H1 (cell line): ENCODE data around the gene MAP3K13. TPM values are rescaled to one million over a fixed set of nuclear protein-coding genes. Genes with fewer than 3 reads are reported as not detected.
"Not testable (repeated sequence)": the region's sequence is repeated elsewhere in the genome, so short reads cannot be mapped to it uniquely, and the experiment has no call there.

ENCODE experiments used
- CTCF ChIA-PET: fragments of 300-600 bp; sonication (Branson Sonifier 250); formaldehyde crosslinking; loops from one replicate; lab custom pipeline; 2021; ENCODE audit not compliant: partially characterized antibody; lab: Charles Lee
- POLR2A ChIA-PET: fragments of 300-600 bp; sonication (Branson Sonifier 250); formaldehyde crosslinking; loops from one replicate; lab custom pipeline; 2021; ENCODE audit warnings: inconsistent platforms; ENCODE audit not compliant: partially characterized antibody; lab: Charles Lee
- DNase-seq, 2 experiments: peaks; one replicate each; pipeline versions ENCODE4 v3.0.0 to v3.0.0-alpha.2; 2010 to 2022; ENCODE audit warnings: low spot score in 2 of 2, low read depth in 1 of 2, mixed read lengths in 1 of 2
- FAIRE-seq: peaks from 2 replicates; lab custom pipeline; 2011; peaks lifted over from hg19 to GRCh38; lab: Jason Lieb, UNC
- H2AFZ ChIP-seq: 2 replicates; pipeline ENCODE4 v1.8.1; 2012; ENCODE audit warnings: low read length, inconsistent platforms
- H2AK5ac ChIP-seq: 2 replicates; pipeline ENCODE4 v1.6.1; 2013; ENCODE audit warnings: low read depth, low read length
- H2BK120ac ChIP-seq: replicated peaks from 2 replicates; pipeline ENCODE3; 2013; ENCODE audit warnings: low read depth, low read length, inconsistent platforms
- H2BK12ac ChIP-seq: 2 replicates; pipeline ENCODE4 v1.6.1; 2013; ENCODE audit warnings: low read depth, low read length
- H2BK15ac ChIP-seq: 2 replicates; pipeline ENCODE4 v1.6.1; 2013; ENCODE audit warnings: low read length
- H2BK20ac ChIP-seq: 2 replicates; pipeline ENCODE4 v1.6.1; 2013; ENCODE audit warnings: low read length
- H2BK5ac ChIP-seq: 2 replicates; pipeline ENCODE4 v1.6.1; 2013; ENCODE audit warnings: low read depth, low read length
- H3K14ac ChIP-seq: 2 replicates; pipeline ENCODE4 v1.6.1; 2013; ENCODE audit warnings: inconsistent platforms; ENCODE audit not compliant: insufficient read length
- H3K18ac ChIP-seq: 2 replicates; pipeline ENCODE4 v1.6.1; 2013; ENCODE audit warnings: low read length; ENCODE audit errors: extremely low read depth
- H3K23ac ChIP-seq: 2 replicates; pipeline ENCODE4 v1.6.1; 2013; ENCODE audit warnings: inconsistent platforms; ENCODE audit not compliant: insufficient read length
- H3K23me2 ChIP-seq: 2 replicates; pipeline ENCODE4 v1.6.1; 2013; ENCODE audit warnings: low read depth, low read length
- H3K27ac ChIP-seq: 2 replicates; pipeline ENCODE4 v1.6.1; 2011; ENCODE audit warnings: low read depth, low read length, inconsistent platforms
- H3K27me3 ChIP-seq, 4 experiments: replicated peaks in 1 of 4; 1 replicate in 1 of 4; 2 replicates in 3 of 4; pipeline versions ENCODE4 v1.6.1 to v1.8.1; 2011 to 2013; ENCODE audit warnings: low read length in 3 of 4, mild to moderate bottlenecking in 3 of 4, inconsistent platforms in 2 of 4, mixed read lengths in 2 of 4, moderate library complexity in 1 of 4; ENCODE audit not compliant: control insufficient read depth in 3 of 4, insufficient read depth in 3 of 4; ENCODE audit errors: extremely low read depth in 1 of 4
- H3K36me3 ChIP-seq, 4 experiments: 2 replicates each; pipeline versions ENCODE4 v1.6.1 to v1.8.1; 2011 to 2013; ENCODE audit warnings: mild to moderate bottlenecking in 4 of 4, low read length in 3 of 4, moderate library complexity in 2 of 4, control low read depth in 1 of 4, inconsistent platforms in 1 of 4; ENCODE audit not compliant: insufficient read depth in 4 of 4, control insufficient read depth in 2 of 4
- H3K4ac ChIP-seq: replicated peaks from 2 replicates; pipeline ENCODE3; 2013; ENCODE audit warnings: low read length, low read depth, mixed read lengths, inconsistent platforms; ENCODE audit not compliant: insufficient read length
- H3K4me1 ChIP-seq, 4 experiments: replicated peaks in 1 of 4; 1 replicate in 1 of 4; 2 replicates in 3 of 4; pipeline versions ENCODE4 v1.6.1 to v1.8.1; 2011 to 2013; ENCODE audit warnings: low read length in 3 of 4, inconsistent platforms in 2 of 4, mixed read lengths in 1 of 4; ENCODE audit not compliant: insufficient read depth in 4 of 4, control insufficient read depth in 3 of 4
- H3K4me2 ChIP-seq, 2 experiments: 2 replicates each; pipeline versions ENCODE4 v1.6.1 to v1.8.1; 2011 to 2013; ENCODE audit warnings: low read depth in 2 of 2, low read length in 2 of 2, control low read depth in 1 of 2, inconsistent platforms in 1 of 2, mild to moderate bottlenecking in 1 of 2; ENCODE audit not compliant: insufficient read depth in 1 of 2
- H3K4me3 ChIP-seq, 4 experiments: fragments of 200-600, 300-600 bp in 1 of 4; sonication (generic), shearing (Covaris generic), sonication (Bioruptor Twin) in 1 of 4; 2 replicates each; pipeline versions ENCODE4 v1.5.1 to v1.8.1; 2011 to 2016; ENCODE audit warnings: low read length in 4 of 4, low read depth in 3 of 4, control low read depth in 2 of 4, inconsistent platforms in 2 of 4, mild to moderate bottlenecking in 2 of 4, mixed read lengths in 1 of 4, moderate library complexity in 1 of 4; ENCODE audit not compliant: insufficient read depth in 2 of 4; ENCODE audit errors: extremely low read depth in 1 of 4
- H3K56ac ChIP-seq: replicated peaks from 2 replicates; pipeline ENCODE3; 2013; ENCODE audit warnings: low read depth, mild to moderate bottlenecking, mixed read lengths, low read length, inconsistent platforms; ENCODE audit not compliant: insufficient read length
- H3K79me1 ChIP-seq: 2 replicates; pipeline ENCODE4 v1.6.1; 2013; ENCODE audit warnings: low read depth, low read length, control low read depth
- H3K79me2 ChIP-seq, 2 experiments: 2 replicates each; pipeline versions ENCODE4 v1.6.1 to v1.8.1; 2012 to 2013; ENCODE audit warnings: low read length in 2 of 2, mild to moderate bottlenecking in 2 of 2, inconsistent platforms in 1 of 2; ENCODE audit not compliant: insufficient read depth in 2 of 2, control insufficient read depth in 1 of 2
- H3K9ac ChIP-seq, 4 experiments: replicated peaks in 1 of 4; 1 replicate in 1 of 4; 2 replicates in 3 of 4; pipeline versions ENCODE4 v1.6.1 to v1.8.1; 2011 to 2013; ENCODE audit warnings: low read depth in 3 of 4, low read length in 3 of 4, control low read depth in 2 of 4, mild to moderate bottlenecking in 2 of 4, moderate library complexity in 2 of 4, inconsistent platforms in 1 of 4; ENCODE audit errors: extremely low read depth in 1 of 4
- H3K9me3 ChIP-seq, 2 experiments: 2 replicates each; pipeline versions ENCODE4 v1.6.1 to v1.8.1; 2012 to 2013; ENCODE audit warnings: mild to moderate bottlenecking in 2 of 2, moderate library complexity in 2 of 2, control low read depth in 1 of 2, inconsistent platforms in 1 of 2, low read depth in 1 of 2, low read length in 1 of 2, mixed read lengths in 1 of 2; ENCODE audit not compliant: insufficient read depth in 2 of 2
- H4K20me1 ChIP-seq, 2 experiments: replicated peaks in 1 of 2; 2 replicates each; pipeline versions ENCODE3 to v1.8.1; 2011 to 2013; ENCODE audit warnings: inconsistent platforms in 2 of 2, low read length in 2 of 2, mild to moderate bottlenecking in 1 of 2; ENCODE audit not compliant: insufficient read depth in 2 of 2, control insufficient read depth in 1 of 2
- H4K5ac ChIP-seq: 2 replicates; pipeline ENCODE4 v1.6.1; 2013; ENCODE audit warnings: low read length, low read depth, mixed read lengths, inconsistent platforms; ENCODE audit not compliant: insufficient read length
- H4K8ac ChIP-seq: 2 replicates; pipeline ENCODE4 v1.8.0; 2013; ENCODE audit warnings: mild to moderate bottlenecking, moderate library complexity, low read length, inconsistent platforms; ENCODE audit not compliant: insufficient read depth; ENCODE audit errors: extremely low read depth
- H4K91ac ChIP-seq: replicated peaks from 2 replicates; pipeline ENCODE3; 2013; ENCODE audit warnings: low read length, mixed read lengths, inconsistent platforms; ENCODE audit not compliant: insufficient read length
- WGBS, 2 experiments: shearing (Covaris generic) in 1 of 2; methylation state at CpG; one replicate each; pipeline versions ENCODE4 v1.1.6 to v1.1.7; 2013 to 2015; ENCODE audit warnings: low lambda C conversion rate in 2 of 2, mixed read lengths in 2 of 2, inconsistent platforms in 1 of 2, low coverage in 1 of 2, missing lambda C conversion rate in 1 of 2; ENCODE audit not compliant: insufficient replicate concordance in 2 of 2, insufficient coverage in 1 of 2, insufficient read length in 1 of 2; ENCODE audit errors: extremely low coverage in 1 of 2, missing lambda C conversion rate in 1 of 2; 5-methylcytosine and 5-hydroxymethylcytosine counted together
- polyA plus RNA-seq, 7 experiments: library from polyadenylated mRNA; depleted of rRNA in 3 of 7; stranded (reverse) in 5 of 7; unstranded in 2 of 7; fragments of >200 nt in 5 of 7; fragments of 200-250 nt in 2 of 7; gene quantifications; 1 replicate in 5 of 7; 2 replicates in 1 of 7; 4 replicates in 1 of 7; pipeline versions ENCODE4 v1.2.1 to v1.2.3, GENCODE V29; 2011 to 2013; ENCODE audit warnings: missing spikeins in 2 of 7, mixed read lengths in 2 of 7
- total RNA-seq: library from RNA; stranded (reverse); fragmentation: NEBNext Ultra II Directional; extraction: Animal tissue kit (Norgen Biotek cat#: 25700); gene quantifications from 2 replicates; pipeline ENCODE4 v1.2.1, GENCODE V29; 2021

Gene MAP3K13
- total and polyA plus RNA-seq, 2 of the 8 experiments (the other 6 are each of a cell fraction or from before 2014, with no cell fraction given), result 6.8 to 17.9 TPM

DNA sequence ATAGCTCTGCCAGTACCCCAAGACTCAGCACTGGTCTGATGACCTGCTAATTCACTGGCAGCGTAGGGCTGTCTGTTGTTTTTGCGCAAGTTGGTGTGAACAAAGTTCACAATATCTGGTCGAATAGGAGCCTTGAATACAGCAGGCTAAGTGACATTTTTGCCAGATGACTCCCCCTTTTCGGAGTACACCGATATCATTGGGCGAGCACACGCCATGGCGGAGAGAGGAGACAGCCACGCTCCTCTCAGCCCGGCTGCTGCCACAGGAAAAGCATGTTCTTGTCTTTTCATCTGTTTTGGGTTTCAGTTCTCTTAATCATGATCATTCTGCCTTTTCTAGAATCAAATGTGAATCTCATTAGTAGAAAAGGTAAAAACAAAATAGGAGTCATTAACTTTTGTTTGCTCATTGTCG, 55.6 kb downstream of the MAP3K13 start:
- POLR2A ChIA-PET, H2BK15ac ChIP-seq, H3K23ac ChIP-seq, H3K36me3 ChIP-seq, H3K14ac ChIP-seq, H3K4me2 ChIP-seq, H2BK5ac ChIP-seq, DNase-seq, H4K20me1 ChIP-seq, H3K23me2 ChIP-seq, H2AK5ac ChIP-seq, H4K8ac ChIP-seq, H3K9ac ChIP-seq, H3K79me1 ChIP-seq, H3K27me3 ChIP-seq, H3K4me3 ChIP-seq, H2BK12ac ChIP-seq, H4K5ac ChIP-seq, H3K27ac ChIP-seq, H3K9me3 ChIP-seq, H3K4ac ChIP-seq, H2BK120ac ChIP-seq, H3K56ac ChIP-seq, H3K18ac ChIP-seq, H4K91ac ChIP-seq, H2AFZ ChIP-seq, H3K79me2 ChIP-seq, FAIRE-seq, H2BK20ac ChIP-seq, H3K4me1 ChIP-seq: not testable (repeated sequence)
- 95% methylated on average over 11 of the region's 11 CpGs; no CpG with 5 or more reads in 1 of the 2 experiments for WGBS, 2 experiments
- CTCF ChIA-PET, result interaction anchor here (1.0 to 1.3 kb wide), 2 partner anchors 10 to 39 kb away, joined by 3 to 4 read pairs; no protein-coding TSS in a partner anchor
